Right lobe of liver (tissue), 4 donors: Measurements from ENCODE around the gene AXDND1.
"Not testable (repeated sequence)": the region's sequence is repeated elsewhere in the genome, so short reads cannot be mapped to it uniquely, and the experiment has no call there.

Source experiments
- CTCF ChIP-seq, 4 donors: fragments of 200-600 bp in 3 of 4; fragments of 450-650 bp in 1 of 4; IDR thresholded peaks; one replicate each; pipeline versions ENCODE4 v1.5.1 to v1.8.0; 2016 to 2022; ENCODE audit warnings: antibody characterized with exemption in 4 of 4, mild to moderate bottlenecking in 2 of 4
- POLR2A ChIP-seq: fragments of 450-650 bp; IDR thresholded peaks from one replicate; pipeline ENCODE4 v1.6.1; 2017; ENCODE audit warnings: antibody characterized with exemption, mild to moderate bottlenecking
- donor health status: DM: no; HTN: no; CAD: no.
- donor health status: DM: no; HTN: no; CAD: no.
- donor health status: DM: no; HTN: yes; CAD: no.

- TF ChIP-seq CTCF (IDR thresholded peaks at IDR 0.05); POLR2A: not testable (repeated sequence)
These were observed 4.1 kb upstream of the AXDND1 start for GRCh38 chr1:179361631-179362030.
